Measurements from ENCODE around the gene KCNJ16.
"Not testable (repeated sequence)": the region's sequence is repeated elsewhere in the genome, so short reads cannot be mapped to it uniquely, and the experiment has no call there.

The KCNJ16 gene

DNA sequence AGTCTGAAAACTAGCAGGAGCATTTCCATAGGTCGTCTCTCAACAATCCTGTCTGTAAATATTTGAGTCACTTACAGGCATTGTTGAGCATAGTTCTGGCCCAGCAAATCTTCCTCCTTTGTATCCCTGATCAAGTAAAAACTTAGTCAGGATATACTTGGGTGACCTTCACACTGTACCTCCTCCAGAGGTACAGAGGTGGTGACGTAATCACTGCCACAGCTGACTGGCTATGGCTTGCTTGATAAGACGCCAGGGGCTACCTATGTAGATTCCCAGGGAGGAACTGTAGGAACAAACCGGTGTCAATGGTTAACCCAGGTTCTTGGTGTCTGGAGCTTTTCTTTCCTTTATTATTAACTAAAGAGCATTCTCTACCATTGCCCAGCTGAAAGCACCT lies at the start of gene KCNJ16:
Gene KCNJ16, plus strand, starts transcription at position 270 of the 400 bp plus-strand sequence. CDS start 56,863 bp downstream, outside the sequence.
- no peak for DNase-seq

DNA sequence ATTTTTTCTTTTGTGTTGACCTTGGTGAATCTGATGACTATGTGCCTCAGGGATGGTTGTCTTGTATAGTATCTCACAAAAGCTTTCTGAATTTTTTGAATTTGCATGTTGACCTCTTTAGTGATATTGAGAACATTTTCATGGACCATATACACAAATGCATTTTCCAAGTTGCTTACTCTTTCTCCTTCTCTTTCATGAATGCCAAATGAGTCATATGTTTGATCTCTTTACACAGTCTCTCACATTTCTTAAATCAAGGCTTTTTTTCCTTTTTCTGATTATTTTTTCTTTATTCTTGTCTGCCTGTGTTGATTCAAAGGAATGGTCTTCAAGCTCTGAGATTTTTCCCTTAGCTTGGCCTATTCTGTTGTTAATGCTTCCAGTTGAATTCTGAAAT lies 46.6 kb upstream of the KCNJ16 start:
- no peak for DNase-seq

DNA sequence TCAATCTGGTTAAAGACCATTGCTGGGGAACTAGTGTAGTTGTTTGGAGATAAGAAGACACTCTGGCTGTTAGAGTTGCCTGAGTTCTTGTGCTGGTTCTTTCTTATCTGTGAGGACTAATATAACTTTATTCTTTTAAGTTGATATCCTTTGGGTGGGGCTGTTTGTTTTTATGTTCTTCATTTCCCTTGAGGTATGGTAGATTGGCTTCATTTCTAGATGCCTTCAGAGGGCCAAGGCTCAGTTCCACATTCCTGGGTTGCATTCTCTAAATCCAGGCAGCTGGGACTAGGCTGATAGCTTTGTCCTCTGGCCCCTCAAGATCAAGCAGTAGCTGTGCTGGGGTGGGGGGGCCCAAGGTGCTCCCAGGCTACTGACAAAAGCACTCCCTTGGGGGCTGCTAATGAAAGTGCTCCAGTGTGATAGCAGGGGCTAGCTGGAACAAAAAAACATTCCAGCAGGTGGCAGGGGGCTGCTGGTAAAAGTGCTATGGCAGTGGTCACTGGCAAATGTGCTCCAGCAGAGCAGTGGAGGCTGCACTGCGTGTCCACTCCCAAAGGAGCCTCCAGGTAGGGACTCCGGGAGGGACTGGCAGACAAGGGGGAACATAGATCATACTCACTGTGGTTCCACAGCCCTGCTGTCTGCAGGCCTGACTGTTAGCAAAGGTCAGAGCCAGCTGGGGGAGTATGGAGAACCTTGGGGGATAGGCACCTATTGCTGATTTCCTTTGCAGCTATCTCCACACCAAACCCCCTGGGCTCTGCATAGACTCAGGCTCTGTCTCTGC lies 45.9 kb upstream of the KCNJ16 start:
- no peak for DNase-seq

GRCh38 chr17:70030371-70030770 lies 44.7 kb upstream of the KCNJ16 start:
- no peak for DNase-seq

DNA sequence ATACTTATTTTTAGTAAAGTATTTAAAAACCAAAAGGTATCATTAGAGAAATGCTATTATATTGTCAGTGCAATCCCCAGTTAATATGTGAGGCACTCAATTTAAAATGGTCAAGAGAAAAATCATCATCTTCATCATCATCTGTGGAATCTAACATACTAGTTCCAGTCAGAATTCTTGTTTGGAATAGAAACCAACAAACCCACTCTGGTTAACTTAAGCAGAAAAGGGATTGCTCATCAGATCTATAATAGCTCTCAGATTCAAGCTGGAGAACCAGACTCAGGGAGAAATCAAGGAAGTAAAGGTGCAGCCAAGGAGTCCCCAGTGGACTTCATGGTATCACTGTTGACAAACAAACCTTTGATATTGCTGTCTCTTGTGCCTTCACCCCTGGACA lies 43.7 kb upstream of the KCNJ16 start:
- DNase-seq = no peak

GRCh38 chr17:70033165-70033564 lies 41.9 kb upstream of the KCNJ16 start:
- no peak for DNase-seq

GRCh38 chr17:70034158-70034557 lies 40.9 kb upstream of the KCNJ16 start:
- no peak for DNase-seq

GRCh38 chr17:70037498-70037897 lies 37.5 kb upstream of the KCNJ16 start:
- no peak for DNase-seq

GRCh38 chr17:70040336-70040735 lies 34.7 kb upstream of the KCNJ16 start:
- DNase-seq = no peak

DNA sequence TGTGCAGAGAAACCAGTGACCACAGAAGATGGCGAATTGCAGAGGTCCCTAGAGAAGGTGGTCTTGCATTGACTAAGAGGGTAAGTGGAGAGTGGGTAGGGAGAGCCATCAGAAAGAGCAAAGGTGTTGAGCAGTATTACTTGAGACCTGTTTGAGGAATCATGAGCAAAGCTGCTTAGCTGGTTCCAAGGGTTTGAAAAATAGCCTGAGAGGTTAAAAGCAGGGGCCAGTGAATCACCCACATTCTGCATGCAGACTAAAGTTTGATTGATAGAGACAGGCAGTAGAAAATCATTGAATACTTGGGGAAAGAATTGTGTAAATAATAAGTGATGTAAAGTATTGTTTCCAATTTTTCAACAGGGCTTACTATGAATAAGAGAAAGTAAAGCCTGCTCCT lies 34.0 kb upstream of the KCNJ16 start:
- DNase-seq = no peak

DNA sequence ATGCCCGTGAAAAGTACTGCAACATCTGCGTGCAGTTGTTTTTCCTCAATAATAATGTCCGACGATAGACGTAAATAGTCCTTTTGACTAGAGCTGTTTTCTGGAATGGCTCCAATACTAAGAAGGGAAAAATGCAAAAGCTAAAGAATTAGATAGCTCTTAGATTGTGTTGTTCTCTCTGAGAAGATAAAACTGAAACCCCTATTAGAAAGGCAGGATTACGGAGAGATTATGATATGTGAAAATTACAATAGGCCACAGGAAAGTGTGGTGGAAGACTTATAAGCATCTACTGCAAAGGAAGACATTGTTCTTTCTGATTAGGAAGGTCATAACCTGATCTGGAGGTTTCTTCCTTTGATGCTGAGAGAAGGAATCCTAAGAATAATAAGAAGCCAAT lies 33.5 kb upstream of the KCNJ16 start:
- no peak for DNase-seq

DNA sequence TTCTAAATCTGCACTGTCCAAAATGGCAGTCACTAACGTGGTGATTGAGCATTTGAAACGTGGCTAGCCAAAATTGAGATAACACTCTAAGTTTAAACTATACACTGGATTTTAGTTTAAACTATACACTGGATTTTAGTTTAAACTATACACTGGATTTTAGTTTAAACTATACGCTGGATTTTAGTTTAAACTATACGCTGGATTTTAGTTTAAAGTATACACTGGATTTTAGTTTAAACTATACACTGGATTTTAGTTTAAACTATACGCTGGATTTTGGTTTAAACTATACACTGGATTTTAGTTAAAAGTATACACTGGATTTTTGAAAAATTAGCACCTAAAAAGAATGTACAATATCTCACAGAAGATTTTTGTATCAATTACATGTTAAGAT lies 29.2 kb upstream of the KCNJ16 start:
- not testable (repeated sequence) for DNase-seq

DNA sequence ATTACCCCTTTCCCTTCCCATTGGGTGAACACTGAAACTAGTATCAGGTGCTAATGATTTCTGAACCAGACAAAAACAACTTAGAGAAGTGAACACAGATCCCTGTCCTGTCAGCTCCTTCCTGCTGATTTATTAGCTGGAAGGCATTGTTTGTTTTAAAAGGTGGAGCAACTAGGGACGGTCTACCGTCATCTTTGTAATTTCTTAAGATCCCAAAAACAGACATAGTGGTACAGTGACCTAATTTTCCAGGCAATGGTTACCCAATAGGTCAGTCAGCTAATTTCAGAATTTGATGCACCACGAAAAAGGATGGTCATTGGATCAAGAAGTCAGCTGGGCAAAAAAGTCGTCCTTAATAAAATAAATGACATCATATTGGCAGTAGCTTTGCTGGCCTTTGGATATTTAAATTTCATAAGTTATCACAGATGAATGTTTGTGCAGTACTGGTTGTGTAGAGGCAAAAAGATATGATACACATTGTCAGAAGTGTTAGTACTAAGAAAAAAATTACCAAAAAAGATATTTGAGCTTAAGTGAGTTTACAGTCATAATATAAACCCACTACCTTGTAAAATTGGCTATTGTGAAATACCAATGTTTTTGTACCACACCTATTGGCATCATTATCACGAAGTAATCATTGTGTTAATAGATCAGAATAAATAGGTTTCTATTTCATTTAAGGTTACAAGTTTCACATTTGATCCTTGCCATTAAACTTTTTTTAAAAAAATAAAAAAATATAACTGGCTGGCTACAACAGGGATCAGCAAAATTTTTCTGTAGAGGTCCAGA lies 27.2 kb upstream of the KCNJ16 start:
- no peak for DNase-seq

DNA sequence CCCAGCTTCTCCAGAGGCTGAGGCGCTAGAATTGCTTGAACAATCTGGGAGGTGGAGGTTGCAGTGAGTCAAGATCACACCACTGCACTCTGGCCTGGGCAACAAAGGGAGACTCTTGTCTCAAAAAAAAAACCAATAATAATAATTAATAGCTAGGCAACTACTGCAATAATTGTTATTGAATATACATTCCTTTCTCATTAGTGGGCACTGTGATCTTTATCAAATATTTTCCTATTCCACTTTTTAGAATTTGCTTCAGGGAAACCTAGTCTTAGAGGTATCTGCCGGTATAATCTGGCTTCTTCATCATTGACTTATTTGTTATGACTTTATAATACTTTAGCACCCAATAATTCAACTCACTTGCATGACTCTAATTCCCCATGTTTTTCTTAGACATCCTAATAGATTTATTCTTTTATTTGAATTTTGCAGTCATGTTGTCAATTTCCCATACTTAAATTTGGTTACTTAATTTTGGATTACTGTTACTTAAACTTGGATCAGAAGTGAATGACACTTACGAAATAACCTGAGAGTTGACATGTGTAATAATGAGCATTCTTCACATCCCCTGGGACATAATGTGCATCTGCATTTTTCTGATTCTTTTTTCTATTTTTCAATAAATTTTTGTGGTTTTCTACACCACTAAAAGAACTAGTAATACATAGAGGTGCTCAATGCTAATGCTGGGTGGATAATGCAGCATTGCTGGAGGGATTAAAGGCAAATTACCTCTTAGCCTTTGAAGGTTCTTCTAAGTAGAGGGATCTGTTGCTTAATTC lies 25.0 kb upstream of the KCNJ16 start:
- DNase-seq = no peak

- DNase-seq = no peak
Observed at GRCh38 chr17:70050931-70051330, 24.1 kb upstream of the KCNJ16 start.

DNA sequence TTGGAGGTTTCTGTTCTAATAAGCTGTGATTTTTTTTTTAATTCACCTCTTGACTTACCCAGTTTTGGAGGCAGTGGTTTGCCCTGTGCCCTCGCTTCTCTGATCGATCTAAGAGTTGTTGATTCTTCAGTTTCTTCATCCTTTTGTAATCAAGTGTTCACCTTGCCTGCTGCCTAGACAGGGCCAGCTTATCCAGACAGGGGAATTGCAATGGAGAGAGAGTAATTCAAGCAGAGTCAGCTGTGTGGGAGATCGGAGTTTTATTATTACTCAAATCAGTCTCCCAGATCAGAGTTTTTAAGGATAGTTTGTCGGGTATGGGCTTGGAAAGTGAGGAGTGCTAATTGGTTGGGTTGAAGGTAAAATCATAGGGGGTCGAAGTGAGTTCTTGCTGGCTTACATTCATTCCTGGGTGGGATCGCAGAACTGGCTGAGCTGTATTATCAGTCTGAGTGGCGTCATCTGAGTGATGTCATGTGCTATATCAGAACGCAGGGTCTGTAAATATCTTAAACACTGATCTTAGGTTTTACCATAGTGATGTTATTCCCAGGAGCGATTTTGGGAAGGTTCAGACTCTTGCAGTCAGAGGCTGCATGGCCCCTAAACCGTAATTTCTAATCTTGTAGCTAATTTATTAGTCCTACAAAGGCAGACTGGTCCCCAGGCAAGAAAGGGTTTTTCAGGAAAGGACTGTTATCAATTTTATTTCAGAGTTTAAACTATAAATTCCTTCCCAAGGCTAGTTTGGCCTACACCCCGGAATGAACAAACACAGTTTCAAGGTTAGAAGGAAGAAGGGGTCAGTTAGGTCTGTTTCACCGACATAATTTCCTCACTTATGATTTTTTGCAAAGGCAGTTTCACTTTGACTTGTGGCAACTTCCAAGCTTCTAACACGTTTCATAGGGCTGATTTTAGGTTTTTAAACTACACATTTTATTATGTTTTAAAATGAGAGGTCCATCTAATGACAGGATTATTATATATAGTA lies 21.5 kb upstream of the KCNJ16 start:
- no peak for DNase-seq

DNA sequence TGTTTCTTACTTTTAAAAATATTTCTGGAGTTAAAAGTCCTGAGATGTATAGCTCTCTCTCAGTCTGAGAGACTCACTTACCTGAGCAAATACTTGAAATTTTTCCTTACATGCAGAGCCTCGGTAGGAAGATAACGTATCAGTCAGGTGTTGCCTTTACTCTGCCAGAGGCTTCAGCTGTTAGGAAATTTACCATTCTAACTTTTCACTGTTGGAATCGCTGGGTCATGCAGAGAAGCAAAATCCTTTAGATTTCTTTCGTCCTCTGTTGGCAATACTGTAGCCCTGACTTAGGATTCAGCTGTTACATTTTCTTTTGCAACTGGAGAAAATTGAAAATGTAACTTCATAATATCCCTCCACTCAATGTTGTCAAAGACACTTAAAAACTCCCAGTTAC lies 20.0 kb upstream of the KCNJ16 start:
- DNase-seq = no peak

GRCh38 chr17:70059071-70059470 lies 16.0 kb upstream of the KCNJ16 start:
- DNase-seq = no peak

GRCh38 chr17:70059649-70060048 lies 15.4 kb upstream of the KCNJ16 start:
- DNase-seq = no peak

GRCh38 chr17:70060415-70060814 lies 14.6 kb upstream of the KCNJ16 start:
- DNase-seq = no peak

DNA sequence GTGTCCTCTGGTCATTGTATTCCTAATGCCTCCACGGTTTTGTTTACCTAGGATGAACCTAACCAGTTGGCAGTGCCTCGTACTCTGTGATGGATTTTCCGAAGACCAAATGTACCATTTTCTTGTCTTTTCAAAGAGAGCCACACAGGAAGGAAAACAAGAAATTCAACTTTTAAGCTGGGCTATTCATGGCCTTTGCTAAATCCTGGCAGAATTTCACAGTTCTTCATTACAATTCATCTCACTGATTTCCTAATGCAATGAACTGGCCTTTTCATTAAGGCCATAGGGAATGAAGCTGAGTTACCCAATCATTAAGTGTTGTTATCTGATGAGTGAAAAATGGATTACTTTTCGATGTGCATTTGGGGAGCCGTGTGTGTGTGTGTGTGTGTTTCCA lies 7.9 kb upstream of the KCNJ16 start:
- no peak for DNase-seq

Data from NCI-H2227 treated with DMSO at 0.1 percent for 48 hours (cell line).